Activated CD8-positive, alpha-beta memory T cell treated with anti-CD3 and anti-CD28 coated beads, Interleukin-2, amount 50 U/mL, for 24 hours (primary cell): ENCODE data around the gene ANO2.

Experiments used
- DNase-seq: peaks from one replicate; pipeline ENCODE4 v3.0.0-alpha.2; 2020; ENCODE audit errors: extremely low read depth

The ANO2 gene

GRCh38 chr12:5916785-5917290 is 28.2 kb downstream of the ANO2 start:
- DNase-seq, result no peak

- DNase-seq, result no peak
Observed at GRCh38 chr12:5915511-5915910, 29.5 kb downstream of the ANO2 start.

GRCh38 chr12:5914387-5915149 is 30.5 kb downstream of the ANO2 start:
- DNase-seq, result no peak

- no peak for DNase-seq
Observed at GRCh38 chr12:5913387-5913786, 31.7 kb downstream of the ANO2 start.

- DNase-seq, result no peak
Observed at GRCh38 chr12:5912437-5913334, 32.4 kb downstream of the ANO2 start.

GRCh38 chr12:5912011-5912410 is 33.0 kb downstream of the ANO2 start:
- DNase-seq, result no peak

GRCh38 chr12:5910790-5911548 is 34.1 kb downstream of the ANO2 start:
- DNase-seq, result no peak

- no peak for DNase-seq
Observed at GRCh38 chr12:5909560-5909959, 35.5 kb downstream of the ANO2 start.

GRCh38 chr12:5908251-5908650 is 36.8 kb downstream of the ANO2 start:
- no peak for DNase-seq

- DNase-seq, result no peak
Observed at GRCh38 chr12:5907807-5908206, 37.3 kb downstream of the ANO2 start.

- DNase-seq, result no peak
Observed at GRCh38 chr12:5905757-5906156, 39.3 kb downstream of the ANO2 start.

- DNase-seq, result no peak
Observed at GRCh38 chr12:5904969-5905368, 40.1 kb downstream of the ANO2 start.

- DNase-seq, result no peak
Observed at GRCh38 chr12:5904441-5904840, 40.6 kb downstream of the ANO2 start.

- no peak for DNase-seq
Observed at GRCh38 chr12:5902736-5903135, 42.3 kb downstream of the ANO2 start.

GRCh38 chr12:5901416-5901815 is 43.6 kb downstream of the ANO2 start:
- no peak for DNase-seq

- no peak for DNase-seq
Observed at GRCh38 chr12:5900533-5901205, 44.4 kb downstream of the ANO2 start.

GRCh38 chr12:5900076-5900475 is 45.0 kb downstream of the ANO2 start:
- no peak for DNase-seq

GRCh38 chr12:5899675-5900074 is 45.4 kb downstream of the ANO2 start:
- no peak for DNase-seq

- DNase-seq, result no peak
Observed at GRCh38 chr12:5898874-5899273, 46.2 kb downstream of the ANO2 start.

- DNase-seq, result no peak
Observed at GRCh38 chr12:5889381-5890047, 55.5 kb downstream of the ANO2 start.

- no peak for DNase-seq
Observed at GRCh38 chr12:5888816-5889315, 56.2 kb downstream of the ANO2 start.
